HG03060 (cell line): ENCODE results near the gene COPS2.
"Not testable (repeated sequence)": the region's sequence is repeated elsewhere in the genome, so short reads cannot be mapped to it uniquely, and the experiment has no call there.

Source experiments
- ATAC-seq: cut with Tn5 transposase; IDR thresholded peaks from one replicate; pipeline ENCODE4 v1.9.1; 2021; ENCODE audit warnings: low read depth, moderate number of reproducible peaks; ENCODE audit not compliant: unreplicated experiment

Gene COPS2

GRCh38 chr15:49110158-49110944 is 45.0 kb downstream of the COPS2 start:
- ATAC-seq = no peak

- no peak for ATAC-seq
Measured at GRCh38 chr15:49103002-49103401, 52.4 kb downstream of the COPS2 start.

GRCh38 chr15:49101536-49101935 is 53.9 kb downstream of the COPS2 start:
- ATAC-seq = no peak

GRCh38 chr15:49096090-49096750 is 59.2 kb downstream of the COPS2 start:
- ATAC-seq = no peak

- no peak for ATAC-seq
Measured at GRCh38 chr15:49094923-49095322, 60.5 kb downstream of the COPS2 start.

- ATAC-seq = no peak
Measured at GRCh38 chr15:49093252-49094105, 61.9 kb downstream of the COPS2 start.

GRCh38 chr15:49088996-49089395 is 66.4 kb downstream of the COPS2 start:
- ATAC-seq = no peak

- ATAC-seq = no peak
Measured at GRCh38 chr15:49085696-49086459, 69.5 kb downstream of the COPS2 start.

- ATAC-seq = no peak
Measured at GRCh38 chr15:49084285-49084570, 71.2 kb downstream of the COPS2 start.

GRCh38 chr15:49083401-49084284 is 71.8 kb downstream of the COPS2 start:
- no peak for ATAC-seq

- ATAC-seq = no peak
Measured at GRCh38 chr15:49082960-49083359, 72.4 kb downstream of the COPS2 start.

- ATAC-seq = no peak
Measured at GRCh38 chr15:49079340-49080039, 75.9 kb downstream of the COPS2 start.

GRCh38 chr15:49075881-49076280 is 79.5 kb downstream of the COPS2 start:
- ATAC-seq = no peak

GRCh38 chr15:49074589-49075287 is 80.7 kb downstream of the COPS2 start:
- not testable (repeated sequence) for ATAC-seq
